HG03342 (cell line): ENCODE data around the gene PANK1.
A peak's percentile ranks its signal among the peaks of the same experiment; 100 is the strongest.
"Not testable (repeated sequence)": the region's sequence is repeated elsewhere in the genome, so short reads cannot be mapped to it uniquely, and the experiment has no call there.

Source experiments
- ATAC-seq: cut with Tn5 transposase; IDR thresholded peaks from one replicate; pipeline ENCODE4 v1.9.1; 2021; ENCODE audit warnings: mild to moderate bottlenecking, moderate library complexity; ENCODE audit not compliant: unreplicated experiment

PANK1 gene

GRCh38 chr10:89622151-89622550 is 22.9 kb downstream of the PANK1 start:
- no peak for ATAC-seq

- no peak for ATAC-seq
Observed at GRCh38 chr10:89621438-89621837, 23.6 kb downstream of the PANK1 start.

GRCh38 chr10:89620296-89620695 is 24.7 kb downstream of the PANK1 start:
- ATAC-seq, result not testable (repeated sequence)

GRCh38 chr10:89615824-89616223 is 29.2 kb downstream of the PANK1 start:
- no peak for ATAC-seq

- ATAC-seq, result no peak
Observed at GRCh38 chr10:89615112-89615511, 29.9 kb downstream of the PANK1 start.

- ATAC-seq, result no peak
Observed at GRCh38 chr10:89613582-89613981, 31.5 kb downstream of the PANK1 start.

GRCh38 chr10:89611282-89611681 is 33.8 kb downstream of the PANK1 start:
- ATAC-seq, result no peak

- peak; percentile 91 for ATAC-seq
Observed at GRCh38 chr10:89609833-89610346, 35.2 kb downstream of the PANK1 start.

- no peak for ATAC-seq
Observed at GRCh38 chr10:89604200-89604599, 40.8 kb downstream of the PANK1 start.

GRCh38 chr10:89602919-89603318 is 42.1 kb downstream of the PANK1 start:
- ATAC-seq, result no peak

GRCh38 chr10:89601728-89602361 is 43.2 kb downstream of the PANK1 start:
- no peak for ATAC-seq

GRCh38 chr10:89600041-89600440 is 45.0 kb downstream of the PANK1 start:
- no peak for ATAC-seq

- ATAC-seq, result no peak
Observed at GRCh38 chr10:89593043-89593442, 52.0 kb downstream of the PANK1 start.

GRCh38 chr10:89592539-89592938 is 52.5 kb downstream of the PANK1 start:
- ATAC-seq, result no peak

- ATAC-seq, result no peak
Observed at GRCh38 chr10:89591796-89592271, 53.2 kb downstream of the PANK1 start.

GRCh38 chr10:89591111-89591795 is 53.8 kb downstream of the PANK1 start:
- no peak for ATAC-seq

GRCh38 chr10:89590326-89590725 is 54.7 kb downstream of the PANK1 start:
- ATAC-seq, result no peak

GRCh38 chr10:89589101-89589720 is 55.8 kb downstream of the PANK1 start:
- ATAC-seq, result no peak

- ATAC-seq, result no peak
Observed at GRCh38 chr10:89588671-89589070, 56.4 kb downstream of the PANK1 start.

- no peak for ATAC-seq
Observed at GRCh38 chr10:89582022-89582421, 63.0 kb downstream of the PANK1 start.

- ATAC-seq, result no peak
Observed at GRCh38 chr10:89580243-89580642, 64.8 kb downstream of the PANK1 start.

- ATAC-seq, result no peak
Observed at GRCh38 chr10:89576696-89577095, 68.3 kb downstream of the PANK1 start.
